Measurements from ENCODE around the gene BMPER. TPM values are rescaled to one million over a fixed set of nuclear protein-coding genes. Genes with fewer than 3 reads are reported as not detected.

Gene BMPER
- total RNA-seq, 3 donors from 2014 or later (not counting 1 experiment from before 2014, with no cell fraction given), result 0.32 to 0.64 (median 0.50) TPM

- H3K9me3 ChIP-seq (ENCODE audit: control insufficient read depth, insufficient read depth, low read length), result no peaks in the 10 kb centered on the region
- no peak overlapping the region for H3K4me3 ChIP-seq (ENCODE audit: low read length)
- no peak overlapping the region for H3K27ac Mint-ChIP-seq
- no peak for TF ChIP-seq CTCF (IDR thresholded peaks at IDR 0.05)
- H3K9me3 Mint-ChIP-seq, result peaks cover 0 to 2% of the 10 kb centered on the region in 2 donors
- H3K36me3 Mint-ChIP-seq, result no peaks in the 10 kb centered on the region
- H3K4me1 Mint-ChIP-seq, result no peaks in the 10 kb centered on the region
- no peaks in the 10 kb centered on the region for H3K4me1 ChIP-seq (ENCODE audit: control insufficient read depth, insufficient read depth, low read length)
- no peak for ATAC-seq
- DNase-seq, result no peak
- H3K27me3 ChIP-seq (ENCODE audit: control insufficient read depth, insufficient read depth, low read length), result no peaks in the 10 kb centered on the region
- H3K27me3 Mint-ChIP-seq (ENCODE audit: low read depth in 2 of 2), result no peaks in the 10 kb centered on the region
- H3K36me3 ChIP-seq (ENCODE audit: control insufficient read depth, insufficient read depth, low read length), result no peaks in the 10 kb centered on the region
- H3K27ac ChIP-seq (ENCODE audit: low read length), result no peak overlapping the region
- intact Hi-C loops (cut with micrococcal nuclease), result no loop called here
- WGBS (ENCODE audit: insufficient coverage), result 75% methylated on average over 3 of the region's 3 CpGs
- H3K4me3 Mint-ChIP-seq, result no peak overlapping the region
These were observed 257.3 kb downstream of the BMPER start for GRCh38 chr7:34162677-34163076.

GRCh38 chr7:34163956-34164355 is 258.6 kb downstream of the BMPER start:
- no peaks in the 10 kb centered on the region for H3K4me1 ChIP-seq (ENCODE audit: control insufficient read depth, insufficient read depth, low read length)
- DNase-seq, result no peak
- H3K4me3 ChIP-seq (ENCODE audit: low read length), result no peak overlapping the region
- H3K9me3 Mint-ChIP-seq, result no peaks in the 10 kb centered on the region
- no peaks in the 10 kb centered on the region for H3K27me3 ChIP-seq (ENCODE audit: control insufficient read depth, insufficient read depth, low read length)
- H3K27ac Mint-ChIP-seq, result no peak overlapping the region
- no peaks in the 10 kb centered on the region for H3K36me3 ChIP-seq (ENCODE audit: control insufficient read depth, insufficient read depth, low read length)
- H3K4me3 Mint-ChIP-seq, result no peak overlapping the region
- no peak for ATAC-seq
- intact Hi-C loops (cut with micrococcal nuclease), result no loop called here
- H3K27ac ChIP-seq (ENCODE audit: low read length), result no peak overlapping the region
- no peaks in the 10 kb centered on the region for H3K4me1 Mint-ChIP-seq
- WGBS (ENCODE audit: insufficient coverage), result 75% methylated on average over 1 of the region's 1 CpG
- H3K36me3 Mint-ChIP-seq, result no peaks in the 10 kb centered on the region
- H3K9me3 ChIP-seq (ENCODE audit: control insufficient read depth, insufficient read depth, low read length), result no peaks in the 10 kb centered on the region
- no peak for TF ChIP-seq CTCF (IDR thresholded peaks at IDR 0.05)
- H3K27me3 Mint-ChIP-seq (ENCODE audit: low read depth in 2 of 2), result no peaks in the 10 kb centered on the region

- Mint-ChIP-seq H3K4me1 (no peaks in the 10 kb centered on the region), H3K9me3 (no peaks in the 10 kb centered on the region), H3K27me3 (ENCODE audit: low read depth in 2 of 2) (no peaks in the 10 kb centered on the region), H3K4me3 (no peak overlapping the region), H3K36me3 (no peaks in the 10 kb centered on the region), H3K27ac (no peak overlapping the region)
- Histone ChIP-seq H3K4me1 (ENCODE audit: control insufficient read depth, insufficient read depth, low read length) (no peaks in the 10 kb centered on the region), H3K27ac (ENCODE audit: low read length) (no peak overlapping the region), H3K36me3 (ENCODE audit: control insufficient read depth, insufficient read depth, low read length) (no peaks in the 10 kb centered on the region), H3K4me3 (ENCODE audit: low read length) (no peak overlapping the region), H3K27me3 (ENCODE audit: control insufficient read depth, insufficient read depth, low read length) (no peaks in the 10 kb centered on the region), H3K9me3 (ENCODE audit: control insufficient read depth, insufficient read depth, low read length) (no peaks in the 10 kb centered on the region)
- no peak for DNase-seq
- no peak for TF ChIP-seq CTCF (IDR thresholded peaks at IDR 0.05)
- ATAC-seq, result no peak
- intact Hi-C loops (cut with micrococcal nuclease), result loop anchor here (5.0 kb wide), 1 partner anchor 978 kb away; no protein-coding TSS in a partner anchor
- 100% methylated on average over 1 of the region's 1 CpG for WGBS (ENCODE audit: insufficient coverage)
These were observed 260.1 kb downstream of the BMPER start for GRCh38 chr7:34165466-34165865.

- 97% methylated on average over 3 of the region's 3 CpGs for WGBS (ENCODE audit: insufficient coverage)
- H3K4me1 Mint-ChIP-seq, result no peaks in the 10 kb centered on the region
- intact Hi-C loops (cut with micrococcal nuclease), result loop anchor here (5.0 kb wide), 1 partner anchor 979 kb away; no protein-coding TSS in a partner anchor
- Histone ChIP-seq H3K9me3 (ENCODE audit: control insufficient read depth, insufficient read depth, low read length) (no peaks in the 10 kb centered on the region), H3K36me3 (ENCODE audit: control insufficient read depth, insufficient read depth, low read length) (no peaks in the 10 kb centered on the region), H3K4me3 (ENCODE audit: low read length) (no peak overlapping the region), H3K27me3 (ENCODE audit: control insufficient read depth, insufficient read depth, low read length) (no peaks in the 10 kb centered on the region), H3K4me1 (ENCODE audit: control insufficient read depth, insufficient read depth, low read length) (no peaks in the 10 kb centered on the region), H3K27ac (ENCODE audit: low read length) (no peak overlapping the region)
- H3K9me3 Mint-ChIP-seq, result no peaks in the 10 kb centered on the region
- H3K27me3 Mint-ChIP-seq (ENCODE audit: low read depth in 2 of 2), result no peaks in the 10 kb centered on the region
- DNase-seq, result no peak
- H3K36me3 Mint-ChIP-seq, result no peaks in the 10 kb centered on the region
- no peak for ATAC-seq
- TF ChIP-seq CTCF (IDR thresholded peaks at IDR 0.05), result no peak
- no peak overlapping the region for H3K27ac Mint-ChIP-seq
- H3K4me3 Mint-ChIP-seq, result no peak overlapping the region
These were observed 260.7 kb downstream of the BMPER start for GRCh38 chr7:34165927-34166550.
